Fibroblast of skin of scalp (primary cell): ENCODE results near the gene SPANXN3. TPM values are rescaled to one million over a fixed set of nuclear protein-coding genes. Genes with fewer than 3 reads are reported as not detected.
"Not testable (repeated sequence)": the region's sequence is repeated elsewhere in the genome, so short reads cannot be mapped to it uniquely, and the experiment has no call there.

ENCODE experiments used
- DNase-seq: peaks from one replicate; pipeline ENCODE4 v3.0.0-alpha.2; 2013
- polyA plus RNA-seq, 2 experiments: library from polyadenylated mRNA; unstranded; fragments of 120-200 nt; gene quantifications; one replicate each; pipeline ENCODE4 v1.2.1, GENCODE V29; 2013; ENCODE audit not compliant: insufficient read length in 2 of 2

The SPANXN3 gene, protein sequence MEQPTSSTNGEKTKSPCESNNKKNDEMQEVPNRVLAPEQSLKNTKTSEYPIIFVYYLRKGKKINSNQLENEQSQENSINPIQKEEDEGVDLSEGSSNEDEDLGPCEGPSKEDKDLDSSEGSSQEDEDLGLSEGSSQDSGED
- polyA plus RNA-seq (2013, experiment 1 of 2; ENCODE audit: insufficient read length): not detected
- polyA plus RNA-seq (2013, experiment 2 of 2; ENCODE audit: insufficient read length): not detected

DNA sequence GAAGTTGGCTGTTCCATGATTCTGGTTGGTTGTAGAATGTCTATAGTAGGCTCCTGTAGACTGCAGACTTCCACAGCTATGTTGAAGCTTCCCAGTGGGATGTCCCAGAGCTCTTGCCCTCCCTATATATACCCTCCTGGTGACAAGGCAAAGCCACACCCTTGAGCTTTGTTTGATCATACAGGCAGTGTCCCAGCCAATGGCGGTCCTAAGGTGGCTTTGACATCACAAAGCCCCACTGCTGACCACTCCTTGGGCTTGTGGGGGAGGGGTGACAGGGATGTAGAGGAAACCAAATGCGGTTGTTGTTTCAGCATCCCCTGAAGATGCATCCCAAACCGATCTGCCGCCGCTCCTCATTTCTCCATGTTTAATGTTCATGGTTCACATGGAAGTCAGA is at the start of gene SPANXN3:
Gene SPANXN3 (minus strand): TSS at position 101 of the 400 bp plus-strand sequence. CDS start 84 bp downstream, at position 17.
- DNase-seq: not testable (repeated sequence)

DNA sequence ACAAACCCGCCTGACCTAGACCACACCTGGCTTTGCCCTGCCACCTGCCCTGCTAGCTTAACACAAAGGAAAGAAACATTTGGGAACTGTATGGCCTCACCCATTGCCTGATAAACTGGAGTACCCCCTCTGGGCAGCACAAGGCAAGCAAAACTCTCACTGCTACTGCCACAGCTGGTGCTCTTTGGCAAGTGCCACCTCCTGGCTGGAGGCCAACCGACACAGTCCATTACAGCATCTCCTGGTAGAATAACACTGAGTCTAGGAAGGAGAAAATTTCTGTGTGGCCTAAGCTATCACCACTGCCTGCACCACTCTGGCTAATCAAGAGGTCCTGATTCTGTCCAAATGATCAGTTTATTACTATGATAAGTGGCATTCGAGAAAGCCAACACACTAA is 18.9 kb upstream of the SPANXN3 start:
- DNase-seq: no peak

DNA sequence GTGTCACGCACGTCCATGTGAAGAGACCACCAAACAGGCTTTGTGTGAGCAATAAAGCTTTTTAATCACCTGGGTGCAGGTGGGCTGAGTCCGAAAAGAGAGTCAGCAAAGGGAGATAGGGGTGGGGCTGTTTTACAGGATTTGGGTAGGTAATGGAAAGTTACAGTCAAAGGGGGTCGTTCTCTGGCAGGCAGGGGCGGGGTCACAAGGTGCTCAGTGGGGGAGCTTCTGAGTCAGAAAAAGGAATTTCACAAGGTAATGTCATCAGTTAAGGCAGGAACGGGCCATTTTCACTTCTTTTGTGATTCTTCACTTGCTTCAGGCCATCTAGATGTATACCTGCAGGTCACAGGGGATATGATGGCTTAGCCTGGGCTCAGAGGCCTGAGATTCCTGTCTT is 15.1 kb downstream of the SPANXN3 start:
- DNase-seq: not testable (repeated sequence)

DNA sequence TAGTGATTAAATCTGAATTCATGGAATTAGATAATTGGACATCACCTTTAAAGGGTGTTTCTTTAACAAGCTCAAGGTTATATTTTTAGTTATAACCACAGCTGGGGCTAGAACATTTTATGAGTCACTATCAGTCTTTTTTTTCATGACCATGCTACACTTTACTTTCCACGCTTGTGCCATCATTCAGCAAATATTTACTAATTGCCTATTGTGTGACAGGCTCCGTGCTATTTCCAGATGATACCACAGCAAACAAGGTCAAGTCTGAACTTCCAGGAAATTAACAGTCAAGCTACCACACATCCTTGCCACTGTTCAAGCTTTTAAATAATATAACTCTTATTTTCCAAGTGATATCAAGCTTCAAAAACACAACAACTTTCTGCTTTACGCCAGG is 16.5 kb downstream of the SPANXN3 start:
- DNase-seq: no peak

DNA sequence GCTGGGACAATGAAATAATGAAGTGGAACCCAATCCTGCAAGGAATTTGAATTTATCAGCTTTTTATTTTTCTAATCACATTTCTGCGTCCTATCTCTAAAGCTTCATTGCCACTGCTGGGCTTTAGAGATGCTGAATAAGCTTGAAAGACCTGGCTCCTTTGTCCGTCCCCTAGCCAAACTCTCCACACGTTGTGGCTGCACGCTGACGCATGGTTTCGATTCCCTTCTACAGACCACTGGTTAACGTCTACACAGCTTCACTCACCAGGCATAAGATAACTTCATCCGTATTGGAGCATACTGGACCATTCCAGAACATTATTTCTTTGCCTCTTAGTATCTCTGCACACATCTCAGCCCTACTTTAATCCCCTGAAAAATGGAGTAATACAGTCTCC is 31.2 kb downstream of the SPANXN3 start:
- no peak for DNase-seq

DNA sequence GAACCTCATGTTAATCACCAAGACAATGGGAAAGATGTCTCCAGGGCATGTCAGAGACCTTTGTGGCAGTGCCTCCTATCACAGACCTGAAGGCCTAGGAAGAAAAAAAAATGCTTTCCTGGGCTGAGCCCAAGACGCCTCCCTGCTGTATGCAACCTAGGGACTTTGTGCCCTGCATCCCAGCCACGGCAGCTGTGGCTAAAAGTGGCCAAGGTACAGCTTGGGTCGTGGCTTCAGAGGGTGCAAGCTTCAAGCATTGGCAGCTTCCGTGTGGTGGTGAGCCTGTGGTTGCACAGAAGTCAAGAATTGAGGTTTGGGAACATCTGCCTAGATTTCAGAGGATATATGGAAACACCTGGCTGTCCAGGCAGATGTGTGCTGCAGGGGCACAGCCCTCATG is 40.5 kb downstream of the SPANXN3 start:
- no peak for DNase-seq

DNA sequence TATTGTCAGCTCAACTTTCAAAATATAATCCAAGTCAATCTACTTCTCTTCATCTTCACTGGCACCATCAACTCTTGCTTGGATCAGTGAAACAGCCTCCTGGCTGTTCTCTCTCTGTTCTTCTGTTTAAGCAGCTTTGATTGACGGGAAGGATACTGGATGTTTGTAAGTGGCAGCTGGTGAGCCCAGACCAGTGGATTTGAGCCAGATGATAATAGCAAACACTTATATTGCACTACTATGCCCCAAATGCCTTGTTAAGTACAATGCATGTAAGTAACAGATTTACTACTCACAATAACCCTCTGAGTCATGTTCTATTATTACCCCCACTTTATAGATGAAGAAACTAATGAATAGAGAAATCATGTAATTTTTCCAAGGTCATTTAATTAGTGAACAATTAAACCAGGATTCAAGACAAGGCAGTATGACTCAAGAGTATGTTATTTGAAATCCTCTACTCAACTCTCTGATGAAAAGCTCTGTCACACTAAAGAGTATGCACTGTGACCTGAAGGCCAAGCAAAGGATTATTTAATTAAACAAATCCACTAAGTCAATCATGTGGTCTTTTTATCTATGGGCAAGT is 44.8 kb downstream of the SPANXN3 start:
- DNase-seq: no peak

DNA sequence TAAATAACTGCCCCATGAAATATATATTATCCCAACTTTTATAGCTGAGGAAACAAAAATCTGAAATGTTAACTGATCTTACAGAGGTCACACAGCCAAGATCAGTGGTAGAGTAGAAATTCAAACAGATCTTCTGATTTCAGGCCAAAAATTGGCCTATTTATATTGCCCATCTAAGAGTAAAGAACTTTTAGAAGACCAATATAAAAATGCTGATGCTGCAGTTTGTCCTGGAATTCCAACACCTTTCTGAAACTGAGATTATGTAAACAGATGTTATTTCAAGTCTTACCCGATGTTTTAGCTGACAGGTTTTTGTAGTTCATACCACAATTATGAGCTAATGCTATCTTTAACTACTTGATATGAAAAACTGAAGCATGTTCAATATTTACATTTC is 51.1 kb downstream of the SPANXN3 start:
- DNase-seq: no peak

DNA sequence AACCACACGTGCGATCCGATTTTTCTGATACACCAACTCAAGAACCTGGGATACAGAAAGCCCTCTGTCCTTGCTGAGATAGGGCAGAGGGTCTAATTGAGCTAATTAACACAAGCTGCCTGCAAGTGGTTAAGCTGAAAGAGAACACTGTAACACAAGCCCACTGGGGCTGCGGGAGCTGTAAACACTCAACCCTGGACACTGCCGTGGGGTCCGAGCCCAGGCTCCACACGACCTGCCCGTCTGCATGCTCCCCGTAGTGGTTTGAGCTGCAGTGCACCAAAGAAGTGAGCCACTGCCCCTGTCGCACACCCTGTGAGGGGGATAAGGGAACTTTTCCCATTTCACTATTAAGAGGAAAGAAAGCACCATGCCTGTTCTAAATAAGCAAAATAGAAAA is 54.6 kb downstream of the SPANXN3 start:
- DNase-seq: no peak

DNA sequence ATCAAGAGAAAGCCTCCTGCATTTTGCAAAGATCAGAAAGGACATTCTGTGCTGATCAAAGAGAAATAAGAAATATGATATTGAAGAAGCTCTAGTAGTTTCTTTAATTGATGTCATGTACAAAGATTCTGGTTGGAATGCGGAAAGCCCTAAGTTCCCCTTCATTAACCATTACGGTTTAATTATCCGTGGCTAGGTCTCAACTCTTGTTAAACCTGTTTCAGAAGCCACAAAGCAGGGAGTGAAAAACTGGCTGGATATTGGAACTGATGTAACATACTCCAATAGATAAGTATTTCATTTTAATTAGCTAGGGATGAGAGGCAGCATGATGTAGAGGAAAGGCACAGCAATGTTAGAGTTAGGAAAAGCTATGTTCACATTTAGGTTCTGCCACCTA is 55.7 kb downstream of the SPANXN3 start:
- DNase-seq: no peak
